Measurements from ENCODE around the gene SETMAR.

DNA sequence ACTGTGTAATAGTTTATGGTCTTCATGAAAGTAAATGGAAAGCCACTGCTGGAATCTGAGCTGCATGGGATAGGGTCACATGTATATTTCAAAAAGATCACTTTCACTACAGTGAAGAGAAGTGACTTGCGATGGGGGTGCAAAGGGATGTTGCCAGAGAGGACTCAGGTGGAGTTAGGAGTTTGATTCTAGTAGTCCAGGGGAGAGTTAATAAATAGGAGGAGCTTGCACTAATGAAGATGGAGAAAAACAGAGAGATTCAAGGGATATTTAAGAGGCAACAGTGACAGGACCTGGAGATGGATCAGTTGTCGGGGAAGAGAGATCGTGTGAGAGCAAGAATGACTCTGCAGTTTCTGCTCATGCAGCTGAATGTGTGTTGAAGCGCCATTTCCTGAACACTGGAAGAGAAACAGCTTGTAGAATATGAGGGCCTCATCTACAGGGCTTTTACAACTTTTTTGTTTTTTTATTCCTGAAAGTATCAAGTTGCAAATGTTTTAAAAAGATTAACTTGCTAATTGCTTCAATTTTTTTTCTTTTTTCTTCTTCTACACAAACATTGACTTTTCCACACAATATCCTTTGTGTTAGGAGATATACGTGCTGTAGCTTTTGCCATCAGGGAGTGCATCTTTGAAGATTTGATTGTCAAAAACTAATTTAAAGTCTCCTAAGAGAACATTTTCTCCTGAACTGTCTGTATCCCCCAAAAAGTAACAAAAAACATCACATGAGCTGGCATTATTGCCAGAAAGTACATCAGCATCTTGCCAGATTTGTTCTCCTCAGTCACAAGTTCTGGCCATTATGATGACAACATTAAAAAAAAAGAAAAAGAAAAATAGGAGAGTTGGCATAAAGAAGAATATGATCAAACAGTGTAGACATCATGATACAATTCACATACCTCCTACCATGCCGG, 37.5 kb downstream of the SETMAR start:
- TF ChIP-seq, protein P1, sequence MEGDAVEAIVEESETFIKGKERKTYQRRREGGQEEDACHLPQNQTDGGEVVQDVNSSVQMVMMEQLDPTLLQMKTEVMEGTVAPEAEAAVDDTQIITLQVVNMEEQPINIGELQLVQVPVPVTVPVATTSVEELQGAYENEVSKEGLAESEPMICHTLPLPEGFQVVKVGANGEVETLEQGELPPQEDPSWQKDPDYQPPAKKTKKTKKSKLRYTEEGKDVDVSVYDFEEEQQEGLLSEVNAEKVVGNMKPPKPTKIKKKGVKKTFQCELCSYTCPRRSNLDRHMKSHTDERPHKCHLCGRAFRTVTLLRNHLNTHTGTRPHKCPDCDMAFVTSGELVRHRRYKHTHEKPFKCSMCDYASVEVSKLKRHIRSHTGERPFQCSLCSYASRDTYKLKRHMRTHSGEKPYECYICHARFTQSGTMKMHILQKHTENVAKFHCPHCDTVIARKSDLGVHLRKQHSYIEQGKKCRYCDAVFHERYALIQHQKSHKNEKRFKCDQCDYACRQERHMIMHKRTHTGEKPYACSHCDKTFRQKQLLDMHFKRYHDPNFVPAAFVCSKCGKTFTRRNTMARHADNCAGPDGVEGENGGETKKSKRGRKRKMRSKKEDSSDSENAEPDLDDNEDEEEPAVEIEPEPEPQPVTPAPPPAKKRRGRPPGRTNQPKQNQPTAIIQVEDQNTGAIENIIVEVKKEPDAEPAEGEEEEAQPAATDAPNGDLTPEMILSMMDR (IDR thresholded peaks at IDR 0.05): no peak
- no peak for TF ChIP-seq POLR2A (IDR thresholded peaks at IDR 0.05)
